Prostate gland (tissue), 2 donors: ENCODE data around the gene LGALS3BP. TPM values are rescaled to one million over a fixed set of nuclear protein-coding genes. Genes with fewer than 3 reads are reported as not detected.
A peak's percentile ranks its signal among the peaks of the same experiment; 100 is the strongest.

ENCODE experiments used
- DNase-seq: peaks from one replicate; pipeline ENCODE4 v3.0.0-alpha.2; 2019; ENCODE audit warnings: low spot score
- H3K27ac ChIP-seq, 2 donors: fragments of 200-600 bp; sonication (generic); 2 replicates each; pipeline ENCODE4 v1.5.1; 2017 to 2019
- H3K27me3 ChIP-seq: fragments of 200-600 bp; sonication (generic); replicated peaks from 2 replicates; pipeline ENCODE4 v1.5.1; 2019; ENCODE audit not compliant: insufficient read depth
- H3K36me3 ChIP-seq, 2 donors: fragments of 200-600 bp; sonication (generic); 1 replicate in 1 of 2; 2 replicates in 1 of 2; pipeline versions ENCODE4 v1.5.1 to v1.8.1; 2017 to 2019
- H3K4me1 ChIP-seq: fragments of 200-600 bp; sonication (generic); replicated peaks from 2 replicates; pipeline ENCODE4 v1.5.1; 2019
- H3K4me3 ChIP-seq, 2 donors: fragments of 200-600 bp; sonication (generic); 2 replicates each; pipeline ENCODE4 v1.5.1; 2017 to 2019
- H3K9me3 ChIP-seq: fragments of 200-600 bp; sonication (generic); 2 replicates; pipeline ENCODE4 v1.5.1; 2017
- CTCF ChIP-seq, 4 experiments: fragments of 200-600 bp in 2 of 4; fragments of 450-650 bp in 2 of 4; sonication (generic) in 2 of 4; IDR thresholded peaks; 1 replicate in 3 of 4; 2 replicates in 1 of 4; pipeline ENCODE4 v1.5.1; 2016 to 2019; ENCODE audit warnings: antibody characterized with exemption in 4 of 4, mild to moderate bottlenecking in 2 of 4, moderate library complexity in 2 of 4
- POLR2A ChIP-seq: fragments of 450-650 bp; IDR thresholded peaks from one replicate; pipeline ENCODE4 v1.6.1; 2016; ENCODE audit warnings: antibody characterized with exemption, mild to moderate bottlenecking
- POLR2AphosphoS5 ChIP-seq: sonication (generic); formaldehyde crosslinking; IDR thresholded peaks from one replicate; pipeline ENCODE4 v1.6.1; 2017; ENCODE audit warnings: antibody characterized with exemption
- WGBS: methylation state at CpG from one replicate; pipeline ENCODE4 v1.1.5; 2018; 5-methylcytosine and 5-hydroxymethylcytosine counted together
- intact Hi-C: fragments of 100-400 bp; cut with DNase I; formaldehyde crosslinking; loops from one replicate; pipeline ENCODE4 v1.14.2; 2022
- total RNA-seq, 2 donors: library from RNA; depleted of rRNA; stranded (reverse); fragments of >200 nt; gene quantifications; one replicate each; pipeline ENCODE4 v1.1.0, GENCODE V29; 2016

The LGALS3BP gene
- total RNA-seq, 2 donors from 2014 or later: 570 to 890 TPM

GRCh38 chr17:79011451-79012147 lies 31.9 kb upstream of the LGALS3BP start:
- WGBS: 79% methylated on average over 5 of the region's 5 CpGs
- DNase-seq: no peak
- Histone ChIP-seq H3K9me3 (no peaks in the 10 kb centered on the region), H3K36me3 (no peaks in the 10 kb centered on the region), H3K27ac (no peak overlapping the region), H3K4me1 (peaks cover 12% of the 10 kb centered on the region), H3K27me3 (no peaks in the 10 kb centered on the region), H3K4me3 (no peak overlapping the region)
- no peak for TF ChIP-seq CTCF (IDR thresholded peaks at IDR 0.05)
- TF ChIP-seq POLR2AphosphoS5: no peak
- TF ChIP-seq POLR2A: no peak
- intact Hi-C loops: no loop called here

GRCh38 chr17:79010304-79010646 lies 30.6 kb upstream of the LGALS3BP start:
- H3K4me3 ChIP-seq: peak overlapping the region; percentile 93 to 100

GRCh38 chr17:79009397-79010303 lies 29.9 kb upstream of the LGALS3BP start, which contains the start of gene CANT1:
TSS of gene CANT1 (minus strand) at chr17:79009764. CDS start at chr17:78997622, 12,142 bp downstream.
- Histone ChIP-seq H3K27ac (peak within 1 kb of the TSS; percentile 89 to 94), H3K4me3 (peak within 1 kb of the TSS; percentile 93 to 100), H3K4me1 (peaks cover 16% of the 10 kb centered on the region), H3K9me3 (no peaks in the 10 kb centered on the region), H3K27me3 (no peaks in the 10 kb centered on the region), H3K36me3 (no peaks in the 10 kb centered on the region)
- peak; percentile 71 for DNase-seq
- intact Hi-C loops: no loop called here
- WGBS: under 1% methylated on average over 55 of the region's 73 CpGs
- TF ChIP-seq CTCF (IDR thresholded peaks at IDR 0.05) (no peak), POLR2AphosphoS5 (peak; percentile 92), POLR2A (peak; percentile 73)

More at GRCh38 chr17:79010304-79010646, 30.6 kb upstream of the LGALS3BP start:
- Histone ChIP-seq H3K27me3 (no peaks in the 10 kb centered on the region), H3K36me3 (no peaks in the 10 kb centered on the region), H3K27ac (peak overlapping the region; percentile 89 to 94), H3K9me3 (no peaks in the 10 kb centered on the region), H3K4me1 (peaks cover 16% of the 10 kb centered on the region)
- DNase-seq: no peak
- 63% methylated on average over 7 of the region's 7 CpGs for WGBS
- intact Hi-C loops: no loop called here
- TF ChIP-seq CTCF (IDR thresholded peaks at IDR 0.05) (no peak), POLR2AphosphoS5 (no peak), POLR2A (no peak)

GRCh38 chr17:79008666-79009387 lies 29.1 kb upstream of the LGALS3BP start:
- TF ChIP-seq POLR2A: no peak
- no peak for TF ChIP-seq POLR2AphosphoS5
- TF ChIP-seq CTCF (IDR thresholded peaks at IDR 0.05): no peak
- H3K36me3 ChIP-seq: no peaks in the 10 kb centered on the region
- DNase-seq: no peak
- peak overlapping the region; percentile 93 to 100 for H3K4me3 ChIP-seq
- WGBS: 31% methylated on average over 7 of the region's 7 CpGs
- no peaks in the 10 kb centered on the region for H3K9me3 ChIP-seq
- H3K4me1 ChIP-seq: peaks cover 16% of the 10 kb centered on the region
- intact Hi-C loops: no loop called here
- H3K27me3 ChIP-seq: no peaks in the 10 kb centered on the region
- H3K27ac ChIP-seq: peak overlapping the region; percentile 89 to 94
